Stomach (tissue), 4 donors: ENCODE results near the gene NDUFB7.

ENCODE experiments used
- CTCF ChIP-seq, 7 experiments: fragments of 450-650 bp in 4 of 7; fragments of 200-600 bp in 3 of 7; sonication (generic) in 3 of 7; IDR thresholded peaks; one replicate each; pipeline ENCODE4 v1.5.1; 2016 to 2019; ENCODE audit warnings: antibody characterized with exemption in 7 of 7, control low read depth in 2 of 7, mild to moderate bottlenecking in 1 of 7
- POLR2A ChIP-seq, 4 donors: fragments of 450-650 bp; IDR thresholded peaks; one replicate each; pipeline ENCODE4 v1.6.1; 2016; ENCODE audit warnings: antibody characterized with exemption in 4 of 4, control low read depth in 2 of 4, mild to moderate bottlenecking in 1 of 4, moderate library complexity in 1 of 4

DNA sequence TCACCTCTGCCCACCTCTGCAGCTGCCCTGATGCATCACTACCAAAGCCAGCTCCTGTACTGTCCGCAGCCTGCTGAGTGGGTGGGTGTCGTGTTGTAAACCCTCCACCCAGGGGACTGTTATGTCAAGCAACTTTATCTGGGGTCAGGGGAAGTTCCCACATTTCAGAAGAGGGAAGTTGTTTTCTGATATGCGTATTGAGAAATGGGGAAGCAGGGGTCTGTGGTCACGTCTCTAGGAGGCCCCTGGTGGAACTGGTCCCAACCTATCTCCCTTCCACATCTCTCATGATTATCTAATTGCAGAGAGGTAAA lies 42.2 kb upstream of the NDUFB7 start:
- TF ChIP-seq CTCF (IDR thresholded peaks at IDR 0.05), result no peak
- TF ChIP-seq POLR2A (IDR thresholded peaks at IDR 0.05), result no peak
